Measurements from ENCODE around the gene TMEM240.

- no peak for TF ChIP-seq CTCF (conservative IDR thresholded peaks at IDR 0.05; ENCODE audit: low read depth, low read length)
- no peak for TF ChIP-seq EZH2 (IDR thresholded peaks at IDR 0.05; ENCODE audit: low read length, unreplicated experiment)
Measured at GRCh38 chr1:1540818-1541628, 599 bp upstream of the TMEM240 start.

Measured in PC-3 (cell line).